ENCODE data around the gene EXOC3L4.

GRCh38 chr14:103045371-103045869, 49.1 kb upstream of the EXOC3L4 start:
- TF ChIP-seq POLR2A (IDR thresholded peaks at IDR 0.05) = no peak
- TF ChIP-seq, protein P1, sequence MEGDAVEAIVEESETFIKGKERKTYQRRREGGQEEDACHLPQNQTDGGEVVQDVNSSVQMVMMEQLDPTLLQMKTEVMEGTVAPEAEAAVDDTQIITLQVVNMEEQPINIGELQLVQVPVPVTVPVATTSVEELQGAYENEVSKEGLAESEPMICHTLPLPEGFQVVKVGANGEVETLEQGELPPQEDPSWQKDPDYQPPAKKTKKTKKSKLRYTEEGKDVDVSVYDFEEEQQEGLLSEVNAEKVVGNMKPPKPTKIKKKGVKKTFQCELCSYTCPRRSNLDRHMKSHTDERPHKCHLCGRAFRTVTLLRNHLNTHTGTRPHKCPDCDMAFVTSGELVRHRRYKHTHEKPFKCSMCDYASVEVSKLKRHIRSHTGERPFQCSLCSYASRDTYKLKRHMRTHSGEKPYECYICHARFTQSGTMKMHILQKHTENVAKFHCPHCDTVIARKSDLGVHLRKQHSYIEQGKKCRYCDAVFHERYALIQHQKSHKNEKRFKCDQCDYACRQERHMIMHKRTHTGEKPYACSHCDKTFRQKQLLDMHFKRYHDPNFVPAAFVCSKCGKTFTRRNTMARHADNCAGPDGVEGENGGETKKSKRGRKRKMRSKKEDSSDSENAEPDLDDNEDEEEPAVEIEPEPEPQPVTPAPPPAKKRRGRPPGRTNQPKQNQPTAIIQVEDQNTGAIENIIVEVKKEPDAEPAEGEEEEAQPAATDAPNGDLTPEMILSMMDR (IDR thresholded peaks at IDR 0.05) = no peak

Data from uterus (tissue), 2 donors.